Tibial nerve (tissue), 4 donors: ENCODE data around the gene PHF5A. TPM values are rescaled to one million over a fixed set of nuclear protein-coding genes. Genes with fewer than 3 reads are reported as not detected.

ENCODE experiments used
- DNase-seq, 2 donors: peaks; one replicate each; pipeline ENCODE4 v3.0.0-alpha.2; 2019; ENCODE audit warnings: low spot score in 2 of 2
- H3K27ac ChIP-seq, 4 donors: fragments of 200-600 bp; sonication (generic) in 3 of 4; one replicate each; pipeline ENCODE4 v1.5.1; 2017 to 2019; ENCODE audit warnings: mild to moderate bottlenecking in 1 of 4
- H3K27me3 ChIP-seq, 2 donors: fragments of 200-600 bp; sonication (generic) in 1 of 2; one replicate each; pipeline versions ENCODE4 v1.5.1 to v1.6.0; 2017 to 2019
- H3K36me3 ChIP-seq, 3 donors: fragments of 200-600 bp; sonication (generic); one replicate each; pipeline ENCODE4 v1.5.1; 2018 to 2019
- H3K4me1 ChIP-seq, 4 donors: fragments of 200-600 bp; sonication (generic) in 3 of 4; one replicate each; pipeline ENCODE4 v1.5.1; 2017 to 2019
- H3K4me3 ChIP-seq, 4 donors: fragments of 200-600 bp; sonication (generic) in 3 of 4; one replicate each; pipeline ENCODE4 v1.5.1; 2017 to 2019; ENCODE audit warnings: mild to moderate bottlenecking in 1 of 4, moderate library complexity in 1 of 4
- H3K9me3 ChIP-seq, 4 donors: fragments of 200-600 bp; sonication (generic) in 3 of 4; one replicate each; pipeline ENCODE4 v1.5.1; 2017 to 2019
- EP300 ChIP-seq, 2 donors: sonication (generic); formaldehyde crosslinking; IDR thresholded peaks; one replicate each; pipeline ENCODE4 v1.6.1; 2017; ENCODE audit warnings: antibody characterized with exemption in 2 of 2, mild to moderate bottlenecking in 1 of 2
- POLR2A ChIP-seq, 2 donors: fragments of 450-650 bp; IDR thresholded peaks; one replicate each; pipeline ENCODE4 v1.6.1; 2017; ENCODE audit warnings: antibody characterized with exemption in 2 of 2, mild to moderate bottlenecking in 2 of 2, moderate library complexity in 2 of 2
- WGBS, 2 donors: methylation state at CpG; one replicate each; pipeline ENCODE4 v1.1.5; 2018; 5-methylcytosine and 5-hydroxymethylcytosine counted together
- total RNA-seq, 4 donors: library from RNA; depleted of rRNA; stranded (reverse); fragments of >200 nt; gene quantifications; one replicate each; pipeline ENCODE4 v1.1.0, GENCODE V29; 2016
- TF ChIP-seq, protein P1 (sequence below), 5 experiments: fragments of 200-600 bp in 3 of 5; fragments of 450-650 bp in 2 of 5; sonication (generic) in 3 of 5; IDR thresholded peaks; one replicate each; pipeline ENCODE4 v1.5.1; 2016 to 2019; ENCODE audit warnings: antibody characterized with exemption in 5 of 5, mild to moderate bottlenecking in 3 of 5, moderate library complexity in 2 of 5

The PHF5A gene
- total RNA-seq, 4 donors from 2014 or later = 32.6 to 51.5 (median 36.4) TPM

DNA sequence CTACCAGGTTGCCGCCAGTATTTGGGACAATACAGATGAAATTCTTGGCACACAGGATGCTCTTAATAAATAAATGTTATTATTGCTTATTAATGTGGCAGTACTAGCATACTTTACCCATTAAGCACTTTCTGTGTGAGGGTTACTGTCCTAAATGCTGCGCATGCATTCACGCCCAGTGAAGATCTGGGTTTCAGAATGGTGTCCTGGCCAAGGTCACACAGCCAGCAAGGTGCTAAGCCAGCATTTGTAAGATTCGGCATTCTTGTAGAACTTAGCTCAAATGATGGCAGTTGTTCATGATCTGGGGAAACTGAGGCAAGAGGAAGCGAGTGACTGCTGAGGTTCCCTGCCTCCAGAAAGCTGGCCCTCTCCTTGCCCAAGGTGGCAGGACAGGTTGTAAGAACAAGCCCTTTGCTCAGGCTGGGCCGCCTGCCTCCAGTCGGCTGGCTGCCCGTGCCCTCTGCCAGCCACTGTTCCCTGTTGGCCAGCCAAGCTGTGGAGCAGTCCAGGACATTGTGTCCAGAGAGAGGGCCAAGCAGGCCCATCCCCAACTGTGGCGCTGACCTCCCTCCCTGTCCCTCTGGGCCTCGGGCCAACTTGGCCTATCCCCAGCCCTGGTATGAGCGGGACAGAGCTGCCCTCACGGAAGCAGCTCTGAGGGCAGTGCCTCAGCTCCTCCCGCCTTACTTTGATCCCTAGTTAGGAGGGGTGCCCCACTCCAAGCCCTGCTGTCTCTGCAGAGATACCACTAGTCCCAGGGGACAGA lies 50.7 kb downstream of the PHF5A start:
- WGBS, 2 donors = 38 to 42% methylated on average over 10 to 12 of the region's 13 CpGs
- no peaks in the 10 kb centered on the region for H3K9me3 ChIP-seq
- peaks cover 0 to 5% (median 0%) of the 10 kb centered on the region in 3 donors for H3K36me3 ChIP-seq
- H3K4me3 ChIP-seq = no peak overlapping the region
- H3K27ac ChIP-seq = peak overlapping the region; percentile 57 to 100 (median 92)
- peak; percentile 67 to 77 for DNase-seq
- H3K27me3 ChIP-seq = no peaks in the 10 kb centered on the region
- TF ChIP-seq POLR2A (IDR thresholded peaks at IDR 0.05) (peak in 1 of 2 donors; percentile 69), EP300 (IDR thresholded peaks at IDR 0.05) (peak; percentile 92 to 99)
- TF ChIP-seq, protein P1, sequence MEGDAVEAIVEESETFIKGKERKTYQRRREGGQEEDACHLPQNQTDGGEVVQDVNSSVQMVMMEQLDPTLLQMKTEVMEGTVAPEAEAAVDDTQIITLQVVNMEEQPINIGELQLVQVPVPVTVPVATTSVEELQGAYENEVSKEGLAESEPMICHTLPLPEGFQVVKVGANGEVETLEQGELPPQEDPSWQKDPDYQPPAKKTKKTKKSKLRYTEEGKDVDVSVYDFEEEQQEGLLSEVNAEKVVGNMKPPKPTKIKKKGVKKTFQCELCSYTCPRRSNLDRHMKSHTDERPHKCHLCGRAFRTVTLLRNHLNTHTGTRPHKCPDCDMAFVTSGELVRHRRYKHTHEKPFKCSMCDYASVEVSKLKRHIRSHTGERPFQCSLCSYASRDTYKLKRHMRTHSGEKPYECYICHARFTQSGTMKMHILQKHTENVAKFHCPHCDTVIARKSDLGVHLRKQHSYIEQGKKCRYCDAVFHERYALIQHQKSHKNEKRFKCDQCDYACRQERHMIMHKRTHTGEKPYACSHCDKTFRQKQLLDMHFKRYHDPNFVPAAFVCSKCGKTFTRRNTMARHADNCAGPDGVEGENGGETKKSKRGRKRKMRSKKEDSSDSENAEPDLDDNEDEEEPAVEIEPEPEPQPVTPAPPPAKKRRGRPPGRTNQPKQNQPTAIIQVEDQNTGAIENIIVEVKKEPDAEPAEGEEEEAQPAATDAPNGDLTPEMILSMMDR (IDR thresholded peaks at IDR 0.05) = no peak
- peaks cover 0 to 58% (median 41%) of the 10 kb centered on the region in 4 donors for H3K4me1 ChIP-seq

DNA sequence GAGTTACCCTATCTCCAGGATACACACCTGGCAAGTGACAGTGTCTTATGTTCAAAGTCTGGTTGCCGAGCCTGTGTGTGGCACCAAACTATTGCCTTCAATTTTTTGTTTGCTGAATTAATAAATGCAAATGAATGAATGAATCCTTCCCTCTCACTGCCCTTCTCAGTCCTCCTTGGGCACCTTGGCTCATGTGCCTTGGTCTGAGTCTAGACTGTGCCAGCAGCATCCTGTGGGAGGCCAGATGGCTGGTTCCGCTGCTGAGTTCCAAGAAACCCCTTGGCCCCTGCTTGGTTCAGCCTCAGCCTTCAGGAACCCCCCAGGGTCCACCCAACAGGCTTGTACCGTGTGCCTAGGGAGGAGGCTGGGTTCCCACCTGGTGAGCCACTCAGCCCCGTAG lies 52.9 kb downstream of the PHF5A start:
- TF ChIP-seq, protein P1 (IDR thresholded peaks at IDR 0.05) = no peak
- no peak for TF ChIP-seq EP300 (IDR thresholded peaks at IDR 0.05)
- TF ChIP-seq POLR2A (IDR thresholded peaks at IDR 0.05) = no peak
- no peaks in the 10 kb centered on the region for H3K36me3 ChIP-seq
- no peaks in the 10 kb centered on the region for H3K27me3 ChIP-seq
- H3K4me1 ChIP-seq = peaks cover 0 to 81% (median 62%) of the 10 kb centered on the region in 4 donors
- DNase-seq = no peak
- 94 to 100% methylated on average over 4 of the region's 4 CpGs for WGBS, 2 donors
- no peaks in the 10 kb centered on the region for H3K9me3 ChIP-seq
- peak overlapping the region; percentile 98 to 100 (median 99) for H3K27ac ChIP-seq
- no peak overlapping the region for H3K4me3 ChIP-seq

GRCh38 chr22:41411021-41411851 lies 57.3 kb downstream of the PHF5A start:
- peaks cover 0 to 55% (median 45%) of the 10 kb centered on the region in 4 donors for H3K4me1 ChIP-seq
- H3K27ac ChIP-seq = peak overlapping the region; percentile 98 to 100 (median 99)
- H3K9me3 ChIP-seq = no peaks in the 10 kb centered on the region
- H3K4me3 ChIP-seq = no peak overlapping the region
- 74 to 75% methylated on average over 11 of the region's 11 CpGs for WGBS, 2 donors
- DNase-seq = peak in 1 of 2 donors; percentile 50
- TF ChIP-seq EP300 (IDR thresholded peaks at IDR 0.05) = peak; percentile 49 to 91
- peak in 1 of 2 donors; percentile 57 for TF ChIP-seq POLR2A (IDR thresholded peaks at IDR 0.05)
- TF ChIP-seq, protein P1 (IDR thresholded peaks at IDR 0.05) = no peak
- H3K27me3 ChIP-seq = no peaks in the 10 kb centered on the region
- no peaks in the 10 kb centered on the region for H3K36me3 ChIP-seq

GRCh38 chr22:41410311-41410751 lies 58.2 kb downstream of the PHF5A start:
- H3K9me3 ChIP-seq = no peaks in the 10 kb centered on the region
- DNase-seq = no peak
- no peaks in the 10 kb centered on the region for H3K36me3 ChIP-seq
- H3K27ac ChIP-seq = peak overlapping the region; percentile 98 to 100 (median 99)
- H3K27me3 ChIP-seq = no peaks in the 10 kb centered on the region
- H3K4me1 ChIP-seq = peaks cover 0 to 48% (median 40%) of the 10 kb centered on the region in 4 donors
- TF ChIP-seq EP300 (IDR thresholded peaks at IDR 0.05) (peak in 1 of 2 donors; percentile 26), POLR2A (IDR thresholded peaks at IDR 0.05) (no peak)
- TF ChIP-seq, protein P1 (IDR thresholded peaks at IDR 0.05) = no peak
- 66 to 71% methylated on average over 7 of the region's 7 CpGs for WGBS, 2 donors
- no peak overlapping the region for H3K4me3 ChIP-seq

Other genes with a start within 250 kb of the PHF5A start
- gene CHADL, start 227.8 kb downstream of the PHF5A start, total RNA-seq = 10 to 100 TPM; 25.3 to 32.0 (median 27.5) TPM
- 10 to 100 TPM; 42.0 to 78.7 (median 60.3) TPM for gene RANGAP1, start 182.5 kb downstream of the PHF5A start, total RNA-seq
- gene ZC3H7B, start 167.2 kb downstream of the PHF5A start, total RNA-seq = 10 to 100 TPM; 45.0 to 74.9 (median 57.9) TPM
- gene TEF, start 86.8 kb downstream of the PHF5A start, total RNA-seq = 10 to 100 TPM; 20.1 to 49.4 (median 43.9) TPM
- gene TOB2, start 21.9 kb downstream of the PHF5A start, total RNA-seq = 10 to 100 TPM; 50.8 to 67.3 (median 56.9) TPM
- gene ACO2, start 425 bp upstream of the PHF5A start, total RNA-seq = 10 to 100 TPM; 69.9 to 91.1 (median 76.4) TPM
- gene POLR3H, start 75.8 kb upstream of the PHF5A start, total RNA-seq = 10 to 100 TPM; 26.6 to 33.6 (median 27.5) TPM
- 10 to 100 TPM in 1 of 4 donors, 1 to 10 TPM in 3; 1.7 to 10.8 (median 2.5) TPM for gene CSDC2, start 92.3 kb upstream of the PHF5A start, total RNA-seq
- 10 to 100 TPM; 55.5 to 88.1 (median 83.5) TPM for gene PMM1, start 121.1 kb upstream of the PHF5A start, total RNA-seq
- gene DESI1, start 152.4 kb upstream of the PHF5A start, total RNA-seq = 10 to 100 TPM; 16.5 to 24.6 (median 19.2) TPM
- 100 to 1,000 TPM; 141 to 200 (median 178) TPM for gene XRCC6, start 152.6 kb upstream of the PHF5A start, total RNA-seq
- 100 to 1,000 TPM in 1 of 4 donors, 10 to 100 TPM in 3; 66.3 to 104 (median 90.6) TPM for gene SNU13, start 220.2 kb upstream of the PHF5A start, total RNA-seq
- gene MEI1, start 230.8 kb upstream of the PHF5A start, total RNA-seq = 1 to 10 TPM in 1 of 4 donors, under 1 TPM in 2, not detected in 1; under 0.01 to 1.8 (median 0.44) TPM